GM23248 (cell line): ENCODE results near the gene CALN1. TPM values are rescaled to one million over a fixed set of nuclear protein-coding genes. Genes with fewer than 3 reads are reported as not detected.

ENCODE experiments used
- DNase-seq: peaks from one replicate; pipeline ENCODE4 v3.0.0-alpha.2; 2015
- H2AFZ ChIP-seq: fragments of 200-600 bp; sonication (generic); 2 replicates; pipeline ENCODE4 v1.6.1; 2016; ENCODE audit warnings: antibody characterized with exemption
- H3F3A ChIP-seq: fragments of 200-600 bp; sonication (generic); 2 replicates; pipeline ENCODE4 v1.6.1; 2016; ENCODE audit warnings: mild to moderate bottlenecking, antibody characterized with exemption, mixed run types; ENCODE audit not compliant: insufficient read depth
- H3K27ac ChIP-seq: fragments of 200-600 bp; sonication (generic); 2 replicates; pipeline ENCODE4 v1.5.1; 2016; ENCODE audit warnings: mild to moderate bottlenecking
- H3K27me3 ChIP-seq: fragments of 200-600 bp; sonication (generic); replicated peaks from 2 replicates; pipeline ENCODE4 v1.6.1; 2016; ENCODE audit warnings: mild to moderate bottlenecking; ENCODE audit not compliant: insufficient read depth
- H3K36me3 ChIP-seq: fragments of 200-600 bp; sonication (generic); 2 replicates; pipeline ENCODE4 v1.6.1; 2016; ENCODE audit warnings: low read depth, mild to moderate bottlenecking
- H3K4me1 ChIP-seq: fragments of 200-600 bp; sonication (generic); 2 replicates; pipeline ENCODE4 v1.6.1; 2016; ENCODE audit warnings: mild to moderate bottlenecking; ENCODE audit not compliant: insufficient read depth
- H3K4me2 ChIP-seq: fragments of 200-600 bp; sonication (generic); one replicate; pipeline ENCODE4 v1.6.1; 2016; ENCODE audit warnings: mild to moderate bottlenecking; ENCODE audit not compliant: unreplicated experiment
- H3K4me3 ChIP-seq: fragments of 200-600 bp; sonication (generic); 2 replicates; pipeline ENCODE4 v1.5.1; 2016; ENCODE audit warnings: mild to moderate bottlenecking
- H3K79me2 ChIP-seq: fragments of 200-600 bp; sonication (generic); 2 replicates; pipeline ENCODE4 v1.6.1; 2016; ENCODE audit warnings: mild to moderate bottlenecking; ENCODE audit not compliant: insufficient read depth
- H3K9ac ChIP-seq: fragments of 200-600 bp; sonication (generic); 2 replicates; pipeline ENCODE4 v1.6.1; 2016; ENCODE audit warnings: mild to moderate bottlenecking
- H3K9me2 ChIP-seq: fragments of 200-600 bp; sonication (generic); 2 replicates; pipeline ENCODE4 v1.6.1; 2016; ENCODE audit warnings: mixed run types, mild to moderate bottlenecking, moderate library complexity; ENCODE audit not compliant: insufficient read depth
- H3K9me3 ChIP-seq: fragments of 200-600 bp; sonication (generic); one replicate; pipeline ENCODE4 v1.6.1; 2017; ENCODE audit warnings: low read depth
- H4K20me1 ChIP-seq: fragments of 200-600 bp; sonication (generic); 2 replicates; pipeline ENCODE4 v1.6.0; 2016; ENCODE audit not compliant: insufficient read depth
- EZH2 ChIP-seq: fragments of 200-600 bp; sonication (generic); IDR thresholded peaks from 2 replicates; pipeline ENCODE4 v1.6.1; 2018; ENCODE audit warnings: antibody characterized with exemption, mild to moderate bottlenecking; ENCODE audit not compliant: insufficient read depth, poor library complexity, severe bottlenecking
- EZH2phosphoT487 ChIP-seq: fragments of 200-600 bp; sonication (generic); IDR thresholded peaks from 2 replicates; pipeline ENCODE4 v1.6.1; 2018; ENCODE audit warnings: antibody characterized with exemption, moderate library complexity, mild to moderate bottlenecking, low read depth; ENCODE audit not compliant: insufficient read depth
- WGBS, 2 experiments: methylation state at CpG; one replicate each; pipeline ENCODE4 v1.1.6; 2015 to 2017; ENCODE audit warnings: low lambda C conversion rate in 2 of 2, low coverage in 1 of 2; ENCODE audit errors: missing lambda C conversion rate in 2 of 2; 5-methylcytosine and 5-hydroxymethylcytosine counted together
- in situ Hi-C: fragments of 300-500 bp; cut with MboI; formaldehyde crosslinking; loops from 2 replicates; pipeline ENCODE4 v1.15.0; 2020
- polyA plus RNA-seq: library from polyadenylated mRNA; unstranded; fragments of >200 nt; fragmentation: Nextera tagmentation; extraction: Ambion mirVana; gene quantifications from 2 replicates; pipeline ENCODE4 v1.2.1, GENCODE V29; 2016
- total RNA-seq: library from RNA; depleted of rRNA; stranded (reverse); fragments of >200 nt; shearing (Covaris generic); gene quantifications from 2 replicates; pipeline ENCODE4 v1.2.3, GENCODE V29; 2014

CALN1 gene
- total and polyA plus RNA-seq, 2 experiments from 2014 or later = not detected

GRCh38 chr7:72435366-72435765 is 23.2 kb upstream of the CALN1 start:
- in situ Hi-C loops = no loop called here
- Histone ChIP-seq H3K4me3 (no peak overlapping the region), H2AFZ (no peak overlapping the region), H3K4me1 (no peaks in the 10 kb centered on the region), H3K4me2 (no peak overlapping the region), H3F3A (no peaks in the 10 kb centered on the region), H3K27me3 (no peaks in the 10 kb centered on the region), H3K36me3 (no peaks in the 10 kb centered on the region), H3K9me3 (no peaks in the 10 kb centered on the region), H3K79me2 (no peaks in the 10 kb centered on the region), H3K27ac (no peak overlapping the region), H3K9me2 (no peaks in the 10 kb centered on the region), H3K9ac (no peak overlapping the region), H4K20me1 (no peaks in the 10 kb centered on the region)
- no peak for DNase-seq
- WGBS, 2 experiments = 2 to 3% methylated on average over 15 of the region's 15 CpGs
- TF ChIP-seq EZH2 (no peak), EZH2phosphoT487 (no peak)

- Histone ChIP-seq H4K20me1 (no peaks in the 10 kb centered on the region), H3K4me1 (no peaks in the 10 kb centered on the region), H3K27ac (no peak overlapping the region), H3K9ac (no peak overlapping the region), H3K9me2 (no peaks in the 10 kb centered on the region), H2AFZ (no peak overlapping the region), H3K9me3 (no peaks in the 10 kb centered on the region), H3K4me3 (no peak overlapping the region), H3K27me3 (no peaks in the 10 kb centered on the region), H3K36me3 (no peaks in the 10 kb centered on the region), H3K79me2 (no peaks in the 10 kb centered on the region), H3K4me2 (no peak overlapping the region), H3F3A (no peaks in the 10 kb centered on the region)
- no peak for DNase-seq
- in situ Hi-C loops = no loop called here
- WGBS, 2 experiments = 50 to 53% methylated on average over 7 of the region's 7 CpGs
- TF ChIP-seq EZH2phosphoT487 (no peak), EZH2 (no peak)
These were observed 18.4 kb upstream of the CALN1 start for GRCh38 chr7:72430531-72430930.

- no peak overlapping the region for H2AFZ ChIP-seq
- no peak for DNase-seq
- no peaks in the 10 kb centered on the region for H3K27me3 ChIP-seq
- H4K20me1 ChIP-seq = no peaks in the 10 kb centered on the region
- H3K79me2 ChIP-seq = no peaks in the 10 kb centered on the region
- no peaks in the 10 kb centered on the region for H3K36me3 ChIP-seq
- H3F3A ChIP-seq = no peaks in the 10 kb centered on the region
- no peaks in the 10 kb centered on the region for H3K4me1 ChIP-seq
- H3K9ac ChIP-seq = no peak overlapping the region
- WGBS, 2 experiments = 10 to 15% methylated on average over 5 of the region's 5 CpGs
- H3K9me3 ChIP-seq = no peaks in the 10 kb centered on the region
- no peak overlapping the region for H3K4me3 ChIP-seq
- in situ Hi-C loops = no loop called here
- no peak overlapping the region for H3K27ac ChIP-seq
- H3K9me2 ChIP-seq = no peaks in the 10 kb centered on the region
- TF ChIP-seq EZH2 = no peak
- no peak for TF ChIP-seq EZH2phosphoT487
- H3K4me2 ChIP-seq = no peak overlapping the region
These were observed 17.2 kb upstream of the CALN1 start for GRCh38 chr7:72429316-72429715.

- WGBS, 2 experiments = 32 to 43% methylated on average over 8 of the region's 8 CpGs
- no peak for TF ChIP-seq EZH2phosphoT487
- no peak for TF ChIP-seq EZH2
- Histone ChIP-seq H3K9me3 (no peaks in the 10 kb centered on the region), H3K27me3 (no peaks in the 10 kb centered on the region), H3F3A (no peaks in the 10 kb centered on the region), H3K4me2 (no peak overlapping the region), H3K79me2 (no peaks in the 10 kb centered on the region), H3K9me2 (no peaks in the 10 kb centered on the region), H3K4me1 (no peaks in the 10 kb centered on the region), H2AFZ (no peak overlapping the region), H3K4me3 (no peak overlapping the region), H3K9ac (no peak overlapping the region), H3K36me3 (no peaks in the 10 kb centered on the region), H4K20me1 (no peaks in the 10 kb centered on the region), H3K27ac (no peak overlapping the region)
- in situ Hi-C loops = no loop called here
- DNase-seq = no peak
These were observed 4.7 kb upstream of the CALN1 start for GRCh38 chr7:72416846-72417245.

- TF ChIP-seq EZH2 (no peak), EZH2phosphoT487 (no peak)
- Histone ChIP-seq H3K9me3 (no peaks in the 10 kb centered on the region), H2AFZ (no peak overlapping the region), H3F3A (no peaks in the 10 kb centered on the region), H4K20me1 (no peaks in the 10 kb centered on the region), H3K27me3 (no peaks in the 10 kb centered on the region), H3K4me2 (no peak overlapping the region), H3K9ac (no peak overlapping the region), H3K9me2 (no peaks in the 10 kb centered on the region), H3K4me1 (no peaks in the 10 kb centered on the region), H3K4me3 (no peak overlapping the region), H3K36me3 (no peaks in the 10 kb centered on the region), H3K79me2 (no peaks in the 10 kb centered on the region), H3K27ac (no peak overlapping the region)
- DNase-seq = no peak
- in situ Hi-C loops = no loop called here
- WGBS, 2 experiments = 39 to 55% methylated on average over 11 of the region's 11 CpGs
These were observed 3.4 kb upstream of the CALN1 start for GRCh38 chr7:72415586-72415985.
